Neuron (in vitro differentiated cells): ENCODE results near the gene RMND1.

Experiments used
- H2AFZ ChIP-seq: one replicate; pipeline ENCODE4 v1.6.1; 2013; ENCODE audit warnings: low read depth, mild to moderate bottlenecking, inconsistent platforms, low read length, moderate library complexity
- H3K27me3 ChIP-seq: one replicate; pipeline ENCODE4 v1.6.1; 2013; ENCODE audit warnings: low read length; ENCODE audit not compliant: insufficient read depth
- H3K36me3 ChIP-seq: one replicate; pipeline ENCODE4 v1.6.1; 2013; ENCODE audit warnings: low read length; ENCODE audit not compliant: insufficient read depth
- H3K4me1 ChIP-seq: one replicate; pipeline ENCODE4 v1.6.1; 2013; ENCODE audit warnings: low read length; ENCODE audit not compliant: insufficient read depth
- H3K4me3 ChIP-seq: 2 replicates; pipeline ENCODE4 v1.5.1; 2013; ENCODE audit warnings: mild to moderate bottlenecking, low read length, moderate library complexity
- H3K9me3 ChIP-seq: one replicate; pipeline ENCODE4 v1.6.1; 2013; ENCODE audit warnings: low read length

RMND1 gene

GRCh38 chr6:151399679-151400078 lies 52.2 kb downstream of the RMND1 start:
- Histone ChIP-seq H3K36me3 (peaks cover 34% of the 10 kb centered on the region), H3K4me3 (no peak overlapping the region), H3K27me3 (no peaks in the 10 kb centered on the region), H3K4me1 (no peaks in the 10 kb centered on the region), H3K9me3 (peaks cover 2% of the 10 kb centered on the region), H2AFZ (no peak overlapping the region)

GRCh38 chr6:151393410-151393809 lies 58.5 kb downstream of the RMND1 start:
- Histone ChIP-seq H2AFZ (no peak overlapping the region), H3K4me1 (peaks cover 26% of the 10 kb centered on the region), H3K9me3 (peaks cover 2% of the 10 kb centered on the region), H3K27me3 (no peaks in the 10 kb centered on the region), H3K36me3 (peaks cover 10% of the 10 kb centered on the region), H3K4me3 (peak overlapping the region; percentile 61)

GRCh38 chr6:151392427-151392826 lies 59.5 kb downstream of the RMND1 start:
- H3K36me3 ChIP-seq = peaks cover 6% of the 10 kb centered on the region
- H3K4me1 ChIP-seq = peaks cover 26% of the 10 kb centered on the region
- H3K27me3 ChIP-seq = no peaks in the 10 kb centered on the region
- no peak overlapping the region for H2AFZ ChIP-seq
- H3K4me3 ChIP-seq = peak overlapping the region; percentile 61
- peaks cover 2% of the 10 kb centered on the region for H3K9me3 ChIP-seq

- peaks cover 7% of the 10 kb centered on the region for H3K36me3 ChIP-seq
Observed at GRCh38 chr6:151391471-151392413, 60.2 kb downstream of the RMND1 start, which contains the start of gene ZBTB2. Gene ZBTB2 (minus strand): TSS chr6:151391559. CDS start chr6:151373637, 17,922 bp downstream.

GRCh38 chr6:151390851-151391470 lies 61.0 kb downstream of the RMND1 start:
- Histone ChIP-seq H3K4me1 (peaks cover 26% of the 10 kb centered on the region), H3K36me3 (peaks cover 7% of the 10 kb centered on the region), H3K9me3 (peaks cover 2% of the 10 kb centered on the region), H3K4me3 (peak overlapping the region; percentile 61), H3K27me3 (no peaks in the 10 kb centered on the region), H2AFZ (peak overlapping the region; percentile 50)

More at GRCh38 chr6:151391471-151392413, 60.2 kb downstream of the RMND1 start, which contains the start of gene ZBTB2:
- Histone ChIP-seq H3K4me1 (peaks cover 26% of the 10 kb centered on the region), H3K9me3 (peaks cover 2% of the 10 kb centered on the region), H2AFZ (peak within 1 kb of the TSS; percentile 50), H3K4me3 (peak within 1 kb of the TSS; percentile 61), H3K27me3 (no peaks in the 10 kb centered on the region)

GRCh38 chr6:151390276-151390850 lies 61.6 kb downstream of the RMND1 start:
- Histone ChIP-seq H3K9me3 (peaks cover under 1% of the 10 kb centered on the region), H3K4me3 (peak overlapping the region; percentile 74), H3K36me3 (peaks cover 7% of the 10 kb centered on the region), H2AFZ (no peak overlapping the region), H3K27me3 (no peaks in the 10 kb centered on the region), H3K4me1 (peaks cover 26% of the 10 kb centered on the region)

GRCh38 chr6:151389618-151390275 lies 62.2 kb downstream of the RMND1 start:
- Histone ChIP-seq H2AFZ (peak overlapping the region; percentile 19), H3K4me3 (peak overlapping the region; percentile 74), H3K27me3 (no peaks in the 10 kb centered on the region), H3K36me3 (peaks cover 7% of the 10 kb centered on the region), H3K9me3 (no peaks in the 10 kb centered on the region), H3K4me1 (peaks cover 26% of the 10 kb centered on the region)

GRCh38 chr6:151388997-151389617 lies 62.8 kb downstream of the RMND1 start:
- Histone ChIP-seq H3K4me1 (peaks cover 24% of the 10 kb centered on the region), H3K36me3 (peaks cover 7% of the 10 kb centered on the region), H2AFZ (peak overlapping the region; percentile 19), H3K9me3 (no peaks in the 10 kb centered on the region), H3K27me3 (no peaks in the 10 kb centered on the region), H3K4me3 (peak overlapping the region; percentile 74)

- H3K4me1 ChIP-seq = peaks cover 15% of the 10 kb centered on the region
- H3K4me3 ChIP-seq = no peak overlapping the region
- H3K36me3 ChIP-seq = peaks cover 7% of the 10 kb centered on the region
- H3K27me3 ChIP-seq = no peaks in the 10 kb centered on the region
- no peak overlapping the region for H2AFZ ChIP-seq
- no peaks in the 10 kb centered on the region for H3K9me3 ChIP-seq
Observed at GRCh38 chr6:151388236-151388635, 63.7 kb downstream of the RMND1 start.

GRCh38 chr6:151387175-151387970 lies 64.6 kb downstream of the RMND1 start:
- Histone ChIP-seq H3K27me3 (no peaks in the 10 kb centered on the region), H3K4me3 (no peak overlapping the region)

GRCh38 chr6:151385177-151385576 lies 66.7 kb downstream of the RMND1 start:
- no peaks in the 10 kb centered on the region for H3K9me3 ChIP-seq
- no peak overlapping the region for H2AFZ ChIP-seq
- no peaks in the 10 kb centered on the region for H3K27me3 ChIP-seq
- no peak overlapping the region for H3K4me3 ChIP-seq
- H3K4me1 ChIP-seq = no peaks in the 10 kb centered on the region
- H3K36me3 ChIP-seq = peaks cover 7% of the 10 kb centered on the region

More at GRCh38 chr6:151387175-151387970, 64.6 kb downstream of the RMND1 start:
- Histone ChIP-seq H2AFZ (no peak overlapping the region), H3K4me1 (peaks cover 7% of the 10 kb centered on the region), H3K9me3 (no peaks in the 10 kb centered on the region), H3K36me3 (peaks cover 7% of the 10 kb centered on the region)

GRCh38 chr6:151384151-151384550 lies 67.8 kb downstream of the RMND1 start:
- Histone ChIP-seq H2AFZ (no peak overlapping the region), H3K27me3 (no peaks in the 10 kb centered on the region), H3K4me1 (no peaks in the 10 kb centered on the region), H3K36me3 (peaks cover 7% of the 10 kb centered on the region), H3K9me3 (no peaks in the 10 kb centered on the region), H3K4me3 (no peak overlapping the region)
